Esophagus squamous epithelium (tissue), 5 donors: ENCODE results near the gene PDZRN3. TPM values are rescaled to one million over a fixed set of nuclear protein-coding genes. Genes with fewer than 3 reads are reported as not detected.

ENCODE experiments used
- DNase-seq: peaks from one replicate; lab custom pipeline; 2025; lab: John Stamatoyannopoulos, UW
- H3K27ac ChIP-seq, 4 donors: fragments of 200-600 bp; sonication (generic); one replicate each; pipeline ENCODE4 v1.5.1; 2016 to 2019; ENCODE audit warnings: mild to moderate bottlenecking in 1 of 4
- H3K27me3 ChIP-seq, 4 donors: fragments of 200-600 bp; sonication (generic); 1 replicate in 3 of 4; 2 replicates in 1 of 4; pipeline versions ENCODE4 v1.5.1 to v1.6.0; 2017 to 2021; ENCODE audit warnings: antibody characterized with exemption in 1 of 4
- H3K36me3 ChIP-seq, 3 donors: fragments of 200-600 bp; sonication (generic); one replicate each; pipeline ENCODE4 v1.5.1; 2016 to 2019
- H3K4me1 ChIP-seq, 3 donors: fragments of 200-600 bp; sonication (generic); one replicate each; pipeline ENCODE4 v1.5.1; 2017 to 2019
- H3K4me3 ChIP-seq, 4 donors: fragments of 200-600 bp; sonication (generic); 1 replicate in 3 of 4; 2 replicates in 1 of 4; pipeline ENCODE4 v1.5.1; 2016 to 2019; ENCODE audit warnings: mild to moderate bottlenecking in 2 of 4, moderate library complexity in 1 of 4
- H3K9me3 ChIP-seq, 3 donors: fragments of 200-600 bp; sonication (generic); one replicate each; pipeline ENCODE4 v1.5.1; 2016 to 2019
- POLR2A ChIP-seq, 4 donors: fragments of 450-650 bp; IDR thresholded peaks; one replicate each; pipeline ENCODE4 v1.6.1; 2017; ENCODE audit warnings: antibody characterized with exemption in 4 of 4, mild to moderate bottlenecking in 4 of 4, moderate library complexity in 3 of 4
- WGBS, 2 donors: methylation state at CpG; one replicate each; pipeline ENCODE4 v1.1.5; 2018; 5-methylcytosine and 5-hydroxymethylcytosine counted together
- intact Hi-C: fragments of 100-400 bp; cut with DNase I; formaldehyde crosslinking; loops from one replicate; pipeline ENCODE4 v1.15.0; 2022
- total RNA-seq, 4 donors: library from RNA; depleted of rRNA; stranded (reverse); fragments of >200 nt; gene quantifications; one replicate each; pipeline ENCODE4 v1.1.0, GENCODE V29; 2016
- TF ChIP-seq, protein P1 (sequence below), 6 experiments: fragments of 450-650 bp in 4 of 6; fragments of 200-600 bp in 2 of 6; sonication (generic) in 2 of 6; IDR thresholded peaks; one replicate each; pipeline ENCODE4 v1.5.1; 2016 to 2019; ENCODE audit warnings: antibody characterized with exemption in 6 of 6, mild to moderate bottlenecking in 4 of 6, moderate library complexity in 4 of 6
- donor health status: DM: yes; HTN: yes; CAD: no.

The PDZRN3 gene
- 10 to 100 TPM; 22.1 to 54.9 (median 38.9) TPM for total RNA-seq

DNA sequence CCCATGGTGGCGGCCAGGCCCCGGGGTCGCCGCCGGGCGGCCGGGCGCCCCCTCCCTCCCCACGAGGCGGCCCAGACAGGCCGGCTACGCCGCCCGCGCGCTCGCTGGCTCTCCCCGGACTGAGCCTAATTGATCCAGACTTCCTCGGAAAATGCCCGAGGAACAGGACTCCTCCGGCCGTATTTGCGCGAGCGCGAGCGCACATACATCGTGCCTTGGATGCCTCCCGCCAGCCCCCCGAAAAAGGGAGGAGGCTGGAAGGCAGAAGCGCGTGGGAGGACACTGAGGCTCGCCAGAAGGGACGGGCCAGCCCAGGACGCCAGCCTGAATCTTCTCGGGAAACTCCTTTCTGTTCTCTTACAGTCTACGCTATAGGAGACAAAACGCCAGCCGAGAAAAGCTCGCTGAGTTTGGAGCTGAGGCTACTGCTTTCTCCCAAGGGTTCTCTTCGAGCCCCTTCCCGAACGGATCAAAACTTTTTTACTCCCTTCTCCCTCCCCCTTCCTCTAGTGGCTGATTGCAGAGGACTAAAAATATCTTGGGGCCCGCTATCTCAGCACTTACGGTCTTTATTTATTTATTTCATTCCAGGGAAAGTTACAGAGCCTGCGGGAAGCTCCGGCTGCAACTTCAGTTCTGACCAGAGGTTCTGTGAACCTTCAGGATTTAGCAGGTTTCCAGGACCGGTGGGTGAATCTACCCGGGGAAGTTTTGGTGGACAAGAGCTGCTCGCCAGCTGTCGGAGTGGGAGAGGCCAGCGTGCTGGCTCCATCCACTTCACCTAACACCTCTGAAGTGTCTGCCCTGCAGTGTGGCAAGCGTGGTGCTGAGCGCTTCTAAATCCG, at the start of gene PDZRN3:
PDZRN3 (minus strand) TSS at position 121 of the 845 bp plus-strand sequence.
- peak in 2 of 4 donors; percentile 68 to 83 for TF ChIP-seq POLR2A (IDR thresholded peaks at IDR 0.05)
- TF ChIP-seq, protein P1, sequence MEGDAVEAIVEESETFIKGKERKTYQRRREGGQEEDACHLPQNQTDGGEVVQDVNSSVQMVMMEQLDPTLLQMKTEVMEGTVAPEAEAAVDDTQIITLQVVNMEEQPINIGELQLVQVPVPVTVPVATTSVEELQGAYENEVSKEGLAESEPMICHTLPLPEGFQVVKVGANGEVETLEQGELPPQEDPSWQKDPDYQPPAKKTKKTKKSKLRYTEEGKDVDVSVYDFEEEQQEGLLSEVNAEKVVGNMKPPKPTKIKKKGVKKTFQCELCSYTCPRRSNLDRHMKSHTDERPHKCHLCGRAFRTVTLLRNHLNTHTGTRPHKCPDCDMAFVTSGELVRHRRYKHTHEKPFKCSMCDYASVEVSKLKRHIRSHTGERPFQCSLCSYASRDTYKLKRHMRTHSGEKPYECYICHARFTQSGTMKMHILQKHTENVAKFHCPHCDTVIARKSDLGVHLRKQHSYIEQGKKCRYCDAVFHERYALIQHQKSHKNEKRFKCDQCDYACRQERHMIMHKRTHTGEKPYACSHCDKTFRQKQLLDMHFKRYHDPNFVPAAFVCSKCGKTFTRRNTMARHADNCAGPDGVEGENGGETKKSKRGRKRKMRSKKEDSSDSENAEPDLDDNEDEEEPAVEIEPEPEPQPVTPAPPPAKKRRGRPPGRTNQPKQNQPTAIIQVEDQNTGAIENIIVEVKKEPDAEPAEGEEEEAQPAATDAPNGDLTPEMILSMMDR (IDR thresholded peaks at IDR 0.05) = no peak
- Histone ChIP-seq H3K4me3 (peak within 1 kb of the TSS; percentile 52 to 73 (median 66)), H3K4me1 (peaks cover 0 to 65% (median 8%) of the 10 kb centered on the region in 3 donors), H3K36me3 (no peaks in the 10 kb centered on the region), H3K9me3 (no peaks in the 10 kb centered on the region), H3K27me3 (peaks cover 0 to 21% (median 0%) of the 10 kb centered on the region in 4 donors), H3K27ac (peak within 1 kb of the TSS; percentile 77 to 91 (median 84))
- no peak for DNase-seq
- intact Hi-C loops = loop anchor here (10.0 kb wide), 3 partner anchors 90 to 200 kb away; no protein-coding TSS in a partner anchor
- 1 to 4% methylated on average over 15 to 22 of the region's 55 CpGs for WGBS, 2 donors

DNA sequence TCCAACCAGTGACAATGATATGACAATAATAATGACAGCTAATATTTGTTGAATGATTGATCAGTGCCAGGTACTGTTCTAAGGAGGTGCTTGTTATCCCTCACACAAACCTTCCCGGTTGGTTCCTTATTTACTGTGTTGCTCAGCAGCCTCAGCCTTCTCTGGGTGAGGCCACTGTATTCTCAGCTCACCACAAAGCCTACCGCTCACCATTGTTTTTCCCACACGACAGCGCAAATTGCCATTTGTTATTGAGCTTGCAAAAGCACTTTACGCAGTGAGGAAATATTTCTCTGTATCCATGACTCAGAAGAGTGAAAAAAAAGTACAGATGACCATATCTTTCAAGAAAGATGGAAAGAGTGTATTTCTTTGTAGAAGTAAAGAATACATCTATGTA, 49.5 kb upstream of the PDZRN3 start:
- no peaks in the 10 kb centered on the region for H3K36me3 ChIP-seq
- 45 to 48% methylated on average over 5 of the region's 5 CpGs for WGBS, 2 donors

DNA sequence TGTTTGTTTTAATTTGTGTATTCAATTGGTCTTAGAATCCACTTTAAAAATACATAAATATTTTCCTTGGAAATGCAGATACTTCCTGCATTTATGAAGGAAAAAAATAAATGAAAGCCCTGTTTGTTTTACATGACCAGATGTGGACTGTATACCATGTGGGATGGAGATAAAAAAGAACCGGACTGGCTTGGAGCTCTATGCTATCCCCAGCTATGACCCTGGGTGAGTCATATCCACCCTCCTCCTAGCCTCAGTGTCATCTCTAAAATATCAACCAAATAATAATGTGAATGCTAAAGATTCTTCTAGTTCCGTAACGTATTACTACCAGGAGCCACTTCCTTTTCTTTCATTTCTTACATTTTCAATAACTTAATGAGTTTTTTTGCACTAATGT, 44.5 kb upstream of the PDZRN3 start:
- intact Hi-C loops = no loop called here

More for the DNA sequence above, 49.5 kb upstream of the PDZRN3 start:
- TF ChIP-seq, protein P1 (IDR thresholded peaks at IDR 0.05) = no peak
- TF ChIP-seq POLR2A (IDR thresholded peaks at IDR 0.05) = no peak
- Histone ChIP-seq H3K27me3 (no peaks in the 10 kb centered on the region), H3K4me3 (no peak overlapping the region), H3K4me1 (no peaks in the 10 kb centered on the region), H3K27ac (peak overlapping the region in 1 of 4 donors; percentile 17), H3K9me3 (no peaks in the 10 kb centered on the region)
- DNase-seq = no peak
- intact Hi-C loops = no loop called here

DNA sequence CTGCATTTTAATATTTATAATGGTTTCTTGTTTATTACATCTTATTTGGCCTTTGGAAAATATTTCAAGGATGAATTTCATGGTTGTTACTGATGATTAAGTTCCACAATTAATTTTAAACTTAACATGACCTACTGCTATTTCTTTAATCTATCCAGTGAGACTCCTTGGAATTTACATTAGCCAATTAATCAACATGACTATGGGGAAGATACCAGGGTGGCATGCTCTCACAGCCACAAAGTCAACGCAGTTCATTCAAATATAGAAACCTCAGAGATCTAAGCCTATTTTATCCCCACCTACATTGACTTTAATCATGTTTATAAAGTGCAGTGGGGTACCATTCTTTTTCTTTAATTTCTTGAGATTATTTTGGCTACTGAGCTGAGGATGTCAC, 43.6 kb upstream of the PDZRN3 start:
- DNase-seq = no peak
- Histone ChIP-seq H3K27ac (no peak overlapping the region), H3K4me1 (no peaks in the 10 kb centered on the region), H3K36me3 (no peaks in the 10 kb centered on the region), H3K27me3 (no peaks in the 10 kb centered on the region), H3K4me3 (no peak overlapping the region), H3K9me3 (no peaks in the 10 kb centered on the region)
- no peak for TF ChIP-seq POLR2A (IDR thresholded peaks at IDR 0.05)
- TF ChIP-seq, protein P1 (IDR thresholded peaks at IDR 0.05) = no peak
- WGBS, 2 donors = 60 to 72% methylated on average over 1 of the region's 1 CpG
- intact Hi-C loops = no loop called here

More for the DNA sequence above, 44.5 kb upstream of the PDZRN3 start:
- H3K27ac ChIP-seq = no peak overlapping the region
- no peak overlapping the region for H3K4me3 ChIP-seq
- no peak for DNase-seq
- no peaks in the 10 kb centered on the region for H3K9me3 ChIP-seq
- H3K27me3 ChIP-seq = no peaks in the 10 kb centered on the region
- no peaks in the 10 kb centered on the region for H3K4me1 ChIP-seq
- WGBS, 2 donors = 49 to 65% methylated on average over 3 of the region's 3 CpGs
- no peaks in the 10 kb centered on the region for H3K36me3 ChIP-seq
- no peak for TF ChIP-seq POLR2A (IDR thresholded peaks at IDR 0.05)
- TF ChIP-seq, protein P1 (IDR thresholded peaks at IDR 0.05) = no peak

DNA sequence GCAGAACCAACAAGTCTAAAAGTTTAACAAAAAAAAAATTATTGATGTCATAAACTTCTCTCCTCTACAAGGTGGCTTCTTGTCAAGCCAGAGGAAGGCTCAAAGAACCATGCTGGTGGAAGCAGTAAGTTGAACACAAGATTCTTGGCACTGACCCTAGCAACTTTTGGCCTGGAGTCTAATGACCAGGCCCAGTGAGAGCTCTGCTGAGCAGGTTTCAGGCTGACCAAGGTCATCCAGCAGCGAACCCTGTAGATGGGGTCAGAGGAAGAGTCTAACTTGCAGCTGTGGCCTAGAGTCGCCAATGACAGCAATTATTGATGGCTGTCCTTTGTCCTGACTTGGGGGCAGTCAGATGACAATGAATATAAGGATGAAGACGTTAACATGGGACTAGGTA, 43.1 kb upstream of the PDZRN3 start:
- 49 to 59% methylated on average over 3 of the region's 3 CpGs for WGBS, 2 donors
- DNase-seq = no peak
- no peak overlapping the region for H3K27ac ChIP-seq
- H3K4me3 ChIP-seq = no peak overlapping the region
- intact Hi-C loops = no loop called here
- H3K9me3 ChIP-seq = no peaks in the 10 kb centered on the region
- H3K4me1 ChIP-seq = no peaks in the 10 kb centered on the region
- H3K36me3 ChIP-seq = no peaks in the 10 kb centered on the region
- TF ChIP-seq, protein P1 (IDR thresholded peaks at IDR 0.05) = no peak
- no peak for TF ChIP-seq POLR2A (IDR thresholded peaks at IDR 0.05)
- no peaks in the 10 kb centered on the region for H3K27me3 ChIP-seq
